HepG2 (cell line): ENCODE measurements around the gene HNRNPUL2. TPM values are rescaled to one million over a fixed set of nuclear protein-coding genes. Genes with fewer than 3 reads are reported as not detected.

ENCODE experiments used
- ADNP ChIP-seq: sonication (generic); formaldehyde crosslinking; IDR thresholded peaks from 2 replicates; pipeline ENCODE4 v1.4.0; 2020; ENCODE audit warnings: missing genetic modification reagents
- AGO2 ChIP-seq: fragments of 200-400 bp; formaldehyde crosslinking; optimal IDR thresholded peaks from 2 replicates; pipeline ENCODE3; 2017; ENCODE audit warnings: mild to moderate bottlenecking, low read depth, low read length, moderate library complexity
- KLF12 ChIP-seq: sonication (generic); formaldehyde crosslinking; IDR thresholded peaks from 2 replicates; pipeline ENCODE4 v1.4.0; 2020; ENCODE audit warnings: missing genetic modification reagents, borderline replicate concordance
- KLF9 ChIP-seq: IDR thresholded peaks from 2 replicates; pipeline ENCODE4 v1.6.1; 2016; ENCODE audit warnings: low read depth
- MEIS1 ChIP-seq: sonication (generic); formaldehyde crosslinking; IDR thresholded peaks from 2 replicates; pipeline ENCODE4 v1.9.0; 2021; ENCODE audit warnings: mild to moderate bottlenecking, missing genetic modification reagents, moderate library complexity, borderline replicate concordance
- MTA1 ChIP-seq: sonication (generic); formaldehyde crosslinking; IDR thresholded peaks from 2 replicates; pipeline ENCODE4 v1.4.0; 2020; ENCODE audit warnings: missing genetic modification reagents, mild to moderate bottlenecking, borderline replicate concordance
- NONO ChIP-seq, 2 experiments: fragments of 450-650 bp in 1 of 2; sonication (generic) in 1 of 2; formaldehyde crosslinking in 1 of 2; IDR thresholded peaks in 1 of 2; conservative IDR thresholded peaks in 1 of 2; 2 replicates each; pipeline versions ENCODE4 v1.6.1 to v1.8.0; 2017 to 2022; ENCODE audit warnings: mild to moderate bottlenecking in 1 of 2, missing genetic modification reagents in 1 of 2, moderate library complexity in 1 of 2
- PTBP1 ChIP-seq: fragments of 200-400 bp; formaldehyde crosslinking; IDR thresholded peaks from 2 replicates; pipeline ENCODE4 v1.6.1; 2018; ENCODE audit warnings: low read length, low read depth; ENCODE audit not compliant: poor library complexity, severe bottlenecking
- SIN3A ChIP-seq: IDR thresholded peaks from 2 replicates; pipeline ENCODE4 v1.6.1; 2011; ENCODE audit warnings: low read depth, mild to moderate bottlenecking, control low read depth, low read length, borderline replicate concordance
- STAG1 ChIP-seq: sonication (generic); formaldehyde crosslinking; IDR thresholded peaks from 2 replicates; pipeline ENCODE4 v1.4.0; 2020; ENCODE audit warnings: missing genetic modification reagents
- TFDP1 ChIP-seq: IDR thresholded peaks from 2 replicates; pipeline ENCODE4 v1.6.1; 2016; ENCODE audit warnings: missing compliant biosample characterization, missing genetic modification reagents, borderline replicate concordance
- ZBTB7A ChIP-seq: sonication (generic); formaldehyde crosslinking; IDR thresholded peaks from 2 replicates; pipeline ENCODE4 v1.8.0; 2022; ENCODE audit warnings: mild to moderate bottlenecking, missing genetic modification reagents
- ZNF101 ChIP-seq: sonication (generic); formaldehyde crosslinking; IDR thresholded peaks from 2 replicates; pipeline ENCODE4 v1.4.0; 2020; ENCODE audit warnings: mild to moderate bottlenecking, low read depth, missing genetic modification reagents, borderline replicate concordance
- ZNF441 ChIP-seq: sonication (generic); formaldehyde crosslinking; IDR thresholded peaks from 2 replicates; pipeline ENCODE4 v1.7.0; 2021; ENCODE audit warnings: missing genetic modification reagents, borderline replicate concordance
- ZNF550 ChIP-seq: sonication (generic); formaldehyde crosslinking; IDR thresholded peaks from 2 replicates; pipeline ENCODE4 v1.4.0; 2020; ENCODE audit warnings: mild to moderate bottlenecking, missing genetic modification reagents, borderline replicate concordance
- ZNF563 ChIP-seq: sonication (generic); formaldehyde crosslinking; IDR thresholded peaks from 2 replicates; pipeline ENCODE4 v1.8.0; 2022; ENCODE audit warnings: mild to moderate bottlenecking, moderate library complexity, missing genetic modification reagents
- ZNF615 ChIP-seq: sonication (generic); formaldehyde crosslinking; IDR thresholded peaks from 2 replicates; pipeline ENCODE4 v1.5.0; 2020; ENCODE audit warnings: mild to moderate bottlenecking, missing genetic modification reagents, borderline replicate concordance
- ZNF747 ChIP-seq: sonication (generic); formaldehyde crosslinking; IDR thresholded peaks from 2 replicates; pipeline ENCODE4 v1.8.1; 2023; ENCODE audit warnings: missing genetic modification reagents, mild to moderate bottlenecking, borderline replicate concordance
- ZNF761 ChIP-seq: sonication (generic); formaldehyde crosslinking; conservative IDR thresholded peaks from 2 replicates; pipeline ENCODE4 v1.4.0; 2020; ENCODE audit warnings: mild to moderate bottlenecking, missing genetic modification reagents
- ZNF780A ChIP-seq: sonication (generic); formaldehyde crosslinking; IDR thresholded peaks from 2 replicates; pipeline ENCODE4 v1.8.0; 2022; ENCODE audit warnings: mild to moderate bottlenecking, missing genetic modification reagents, moderate library complexity
- ZNF792 ChIP-seq: IDR thresholded peaks from 2 replicates; pipeline ENCODE4 v1.6.1; 2016
- ZNF83 ChIP-seq: sonication (generic); formaldehyde crosslinking; IDR thresholded peaks from 2 replicates; pipeline ENCODE4 v1.4.0; 2020; ENCODE audit warnings: missing genetic modification reagents, mild to moderate bottlenecking, borderline replicate concordance
- polyA plus RNA-seq, 8 experiments: library from polyadenylated mRNA; depleted of rRNA in 3 of 8; stranded (reverse) in 7 of 8; unstranded in 1 of 8; fragments of >200 nt; fragmentation: Illumina TruSeq in 4 of 8; extraction: Trizol in 4 of 8; gene quantifications; 2 replicates each; pipeline versions ENCODE4 v1.2.1 to v1.2.3, GENCODE V29; 2011 to 2016; ENCODE audit warnings: low read depth in 4 of 8, missing spikeins in 1 of 8, mixed read lengths in 1 of 8; ENCODE audit not compliant: insufficient read depth in 1 of 8
- total RNA-seq, 5 experiments: library from RNA; depleted of rRNA; stranded (reverse); fragments of >200 nt; fragmentation: Illumina TruSeq; extraction: Trizol; gene quantifications; 2 replicates each; pipeline ENCODE4 v1.2.3, GENCODE V29; 2016; ENCODE audit warnings: low read depth in 1 of 5
- TF ChIP-seq, protein P1 (sequence below): sonication (generic); formaldehyde crosslinking; IDR thresholded peaks from 2 replicates; pipeline ENCODE4 v1.5.0; 2020; ENCODE audit warnings: mild to moderate bottlenecking, missing genetic modification reagents, moderate library complexity
- TF ChIP-seq, protein P2 (sequence below): sonication (generic); formaldehyde crosslinking; IDR thresholded peaks from 2 replicates; pipeline ENCODE4 v1.9.0; 2022; ENCODE audit warnings: missing genetic modification reagents, mild to moderate bottlenecking, borderline replicate concordance

Gene HNRNPUL2
- total and polyA plus RNA-seq, 2 of the 13 experiments (the other 11 are each of a cell fraction or from before 2014, with no cell fraction given), result 8.4 to 9.6 TPM

DNA sequence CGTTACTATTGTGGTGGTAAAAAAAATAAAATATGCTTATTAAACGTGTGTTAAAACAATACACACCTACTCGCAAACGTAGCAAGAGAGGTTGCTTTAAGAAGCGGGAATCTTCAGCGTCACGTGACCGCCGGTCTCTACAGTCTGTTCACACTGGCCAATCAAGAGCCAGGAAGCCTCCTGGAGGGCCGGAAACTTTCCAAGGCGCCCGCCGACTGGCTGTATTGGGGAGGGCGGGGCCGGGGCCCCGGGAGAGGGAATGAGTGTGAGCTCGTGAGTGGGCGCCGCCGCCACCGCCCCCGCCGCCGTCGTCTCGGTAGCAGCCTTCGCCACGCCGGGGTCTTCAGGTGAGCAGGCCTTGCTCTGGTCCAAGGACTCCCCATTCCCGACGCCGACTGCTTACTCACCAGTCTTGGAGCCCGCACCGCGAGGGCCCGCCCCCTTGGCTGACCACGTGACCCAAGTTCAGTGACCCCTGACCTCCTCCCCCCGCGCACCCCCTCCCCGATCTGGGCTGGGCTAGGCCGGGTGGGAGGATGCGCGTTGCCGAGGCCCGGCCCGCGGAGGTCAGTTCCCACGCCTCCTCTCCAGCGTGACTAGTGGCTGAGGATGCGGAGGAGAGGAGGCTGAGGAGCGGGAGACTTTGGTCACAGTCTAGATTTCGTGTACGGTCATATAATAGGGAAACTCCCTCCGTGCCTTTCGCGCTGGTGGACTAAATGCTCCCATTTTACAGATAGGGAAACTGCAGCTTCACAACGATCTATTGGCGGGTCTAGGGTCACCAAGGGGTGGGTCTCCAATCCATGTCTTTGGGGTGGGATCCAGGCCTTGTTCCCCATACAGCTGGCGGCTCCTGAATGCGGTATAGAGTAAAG is 44.1 kb upstream of the HNRNPUL2 start, which contains the start of gene TAF6L (continued):
- TF ChIP-seq MEIS1 (0 out of 2 replicates have a peak, but pooled peaks have one; percentile 33), ZNF101 (CRISPR knock-in tag) (no peak), MTA1 (CRISPR knock-in tag) (peak; percentile 19; the same call in 1 of the 2 replicates), STAG1 (CRISPR knock-in tag) (no peak), ZNF792 (CRISPR knock-in tag) (peak; percentile 25; the same call in 1 of the 2 replicates), PTBP1 (no peak), ZNF615 (CRISPR knock-in tag) (no peak), ZNF563 (CRISPR knock-in tag) (0 out of 2 replicates have a peak, but pooled peaks have one; percentile 51), ZBTB7A (peak; percentile 61; the same call in 1 of the 2 replicates), KLF9 (peak; percentile 15; the same call in 1 of the 2 replicates), ZNF441 (CRISPR knock-in tag) (peak; percentile 18; the same call in 1 of the 2 replicates), AGO2 (peak; percentile 58), ZNF780A (CRISPR knock-in tag) (0 out of 2 replicates have a peak, but pooled peaks have one; percentile 25), SIN3A (peak; percentile 13; the same call in 1 of the 2 replicates), KLF12 (CRISPR knock-in tag) (peak; percentile 31; the same call in 1 of the 2 replicates), ZNF83 (CRISPR knock-in tag) (peak; percentile 70; the same call in 1 of the 2 replicates), TFDP1 (peak; percentile 60), ZNF550 (CRISPR knock-in tag) (0 out of 2 replicates have a peak, but pooled peaks have one; percentile 25), ADNP (CRISPR knock-in tag) (peak; percentile 74; the same call in 1 of the 2 replicates), ZNF747 (CRISPR knock-in tag) (peak; percentile 76; the same call in 1 of the 2 replicates), ZNF761 (CRISPR knock-in tag) (peak; percentile 70; the same call in 1 of the 2 replicates), NONO (IDR thresholded peaks at IDR 0.05) (no peak), NONO (CRISPR knock-in tag; conservative IDR thresholded peaks at IDR 0.05) (peak; percentile 72)
- TF ChIP-seq, protein P1, sequence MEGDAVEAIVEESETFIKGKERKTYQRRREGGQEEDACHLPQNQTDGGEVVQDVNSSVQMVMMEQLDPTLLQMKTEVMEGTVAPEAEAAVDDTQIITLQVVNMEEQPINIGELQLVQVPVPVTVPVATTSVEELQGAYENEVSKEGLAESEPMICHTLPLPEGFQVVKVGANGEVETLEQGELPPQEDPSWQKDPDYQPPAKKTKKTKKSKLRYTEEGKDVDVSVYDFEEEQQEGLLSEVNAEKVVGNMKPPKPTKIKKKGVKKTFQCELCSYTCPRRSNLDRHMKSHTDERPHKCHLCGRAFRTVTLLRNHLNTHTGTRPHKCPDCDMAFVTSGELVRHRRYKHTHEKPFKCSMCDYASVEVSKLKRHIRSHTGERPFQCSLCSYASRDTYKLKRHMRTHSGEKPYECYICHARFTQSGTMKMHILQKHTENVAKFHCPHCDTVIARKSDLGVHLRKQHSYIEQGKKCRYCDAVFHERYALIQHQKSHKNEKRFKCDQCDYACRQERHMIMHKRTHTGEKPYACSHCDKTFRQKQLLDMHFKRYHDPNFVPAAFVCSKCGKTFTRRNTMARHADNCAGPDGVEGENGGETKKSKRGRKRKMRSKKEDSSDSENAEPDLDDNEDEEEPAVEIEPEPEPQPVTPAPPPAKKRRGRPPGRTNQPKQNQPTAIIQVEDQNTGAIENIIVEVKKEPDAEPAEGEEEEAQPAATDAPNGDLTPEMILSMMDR (CRISPR knock-in tag), result 0 out of 2 replicates have a peak, but pooled peaks have one; percentile 8
- TF ChIP-seq, protein P2, sequence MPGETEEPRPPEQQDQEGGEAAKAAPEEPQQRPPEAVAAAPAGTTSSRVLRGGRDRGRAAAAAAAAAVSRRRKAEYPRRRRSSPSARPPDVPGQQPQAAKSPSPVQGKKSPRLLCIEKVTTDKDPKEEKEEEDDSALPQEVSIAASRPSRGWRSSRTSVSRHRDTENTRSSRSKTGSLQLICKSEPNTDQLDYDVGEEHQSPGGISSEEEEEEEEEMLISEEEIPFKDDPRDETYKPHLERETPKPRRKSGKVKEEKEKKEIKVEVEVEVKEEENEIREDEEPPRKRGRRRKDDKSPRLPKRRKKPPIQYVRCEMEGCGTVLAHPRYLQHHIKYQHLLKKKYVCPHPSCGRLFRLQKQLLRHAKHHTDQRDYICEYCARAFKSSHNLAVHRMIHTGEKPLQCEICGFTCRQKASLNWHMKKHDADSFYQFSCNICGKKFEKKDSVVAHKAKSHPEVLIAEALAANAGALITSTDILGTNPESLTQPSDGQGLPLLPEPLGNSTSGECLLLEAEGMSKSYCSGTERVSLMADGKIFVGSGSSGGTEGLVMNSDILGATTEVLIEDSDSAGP (CRISPR knock-in tag), result peak; percentile 99
